Activated T-helper 9 cell treated with anti-CD3 and anti-CD28 coated beads, Interleukin-2, amount 50 U/mL, for 16 hours (primary cell): ENCODE measurements around the gene CTIF.

Experiments used
- DNase-seq: peaks from one replicate; pipeline ENCODE4 v3.0.0-alpha.2; 2020; ENCODE audit warnings: low read depth

CTIF gene

DNA sequence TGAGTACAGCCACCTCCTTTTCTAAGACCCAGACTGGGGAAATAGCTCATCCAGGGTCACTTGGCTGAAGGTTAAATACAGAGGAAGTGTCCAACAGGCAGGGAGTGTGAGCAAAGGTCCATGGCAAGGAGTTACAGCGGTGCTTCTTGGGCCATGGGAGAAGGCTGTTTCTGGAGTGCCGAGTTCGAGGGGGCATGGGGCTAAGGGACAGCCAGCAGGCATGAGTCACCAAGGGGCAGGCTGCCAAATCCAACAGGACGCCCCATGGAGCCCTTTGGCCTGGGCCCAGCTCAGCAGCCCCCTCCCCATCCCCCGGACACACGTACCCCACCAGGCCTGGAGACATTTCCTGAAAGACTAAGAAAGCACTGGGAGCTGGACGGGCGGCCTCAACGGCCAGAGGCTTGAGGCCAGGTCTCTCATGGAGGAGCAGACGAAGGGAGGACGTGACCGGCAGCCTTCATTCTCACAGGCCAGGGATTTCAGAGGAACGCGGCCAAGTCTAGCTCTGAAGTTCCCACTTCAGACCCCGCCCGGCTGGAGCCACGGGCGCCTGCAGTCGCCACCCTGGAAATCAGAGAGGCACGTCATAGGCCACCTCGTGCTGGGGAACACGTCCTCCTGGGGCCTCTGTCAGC is 251.5 kb downstream of the CTIF start:
- no peak for DNase-seq

DNA sequence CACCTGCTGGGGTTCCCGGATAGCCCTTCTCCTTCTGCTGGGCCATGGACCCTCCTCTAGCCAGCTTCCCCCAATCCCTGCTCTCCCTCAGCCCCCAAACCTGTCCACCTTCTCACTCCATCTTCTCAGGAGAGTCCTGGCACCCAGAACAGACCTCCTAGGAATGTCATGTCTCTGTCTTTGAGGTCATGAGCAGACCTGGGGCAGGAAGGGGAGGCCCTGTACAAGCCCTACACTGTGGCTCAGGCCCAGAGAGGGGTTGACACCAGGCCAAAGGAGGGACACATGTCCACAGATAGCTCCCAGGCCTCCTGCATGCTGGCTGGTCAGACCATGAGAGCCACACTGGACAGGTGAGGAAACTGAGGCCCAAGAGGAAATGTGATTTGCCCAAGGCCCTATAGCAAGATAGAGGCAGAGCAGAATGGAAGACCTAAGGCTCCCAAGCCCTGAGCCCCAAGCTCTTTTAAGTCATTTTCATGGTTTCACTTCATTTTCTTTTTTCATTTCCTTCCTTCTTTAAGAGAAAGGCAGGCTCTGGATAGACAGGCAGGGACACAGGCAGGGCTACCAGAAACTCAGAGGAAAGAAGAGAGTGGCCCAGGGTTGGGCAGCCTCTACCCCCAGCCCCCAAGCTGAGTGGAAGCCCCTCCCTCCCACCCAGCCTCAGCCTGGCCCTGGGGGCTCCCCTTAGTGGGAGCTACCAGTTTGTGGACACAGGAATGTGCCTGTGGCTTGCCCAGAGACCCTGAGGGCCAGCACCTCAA is 252.2 kb downstream of the CTIF start:
- no peak for DNase-seq

DNA sequence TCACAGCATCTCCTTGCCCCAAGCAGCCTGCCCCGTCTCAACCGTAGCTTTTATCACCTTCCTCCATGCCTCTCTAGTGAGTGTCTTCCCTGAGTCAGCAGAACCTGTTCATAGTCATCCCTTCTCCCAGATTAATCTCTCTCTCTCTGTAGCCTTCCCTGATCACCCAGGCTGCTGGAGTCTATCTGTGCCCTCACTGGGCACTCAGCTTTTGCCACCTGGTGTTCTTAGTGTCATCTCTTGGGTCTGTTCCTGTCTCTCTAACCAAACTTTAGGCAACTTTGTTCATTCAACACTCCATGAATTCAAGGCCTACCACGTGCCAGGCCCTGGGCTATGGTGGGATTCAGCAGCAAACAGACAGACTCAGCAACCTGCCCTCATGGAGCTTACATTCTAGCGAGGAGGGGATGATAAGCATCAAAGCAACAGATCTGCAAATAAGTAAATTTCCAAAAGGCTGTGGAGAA is 252.8 kb downstream of the CTIF start:
- no peak for DNase-seq

DNA sequence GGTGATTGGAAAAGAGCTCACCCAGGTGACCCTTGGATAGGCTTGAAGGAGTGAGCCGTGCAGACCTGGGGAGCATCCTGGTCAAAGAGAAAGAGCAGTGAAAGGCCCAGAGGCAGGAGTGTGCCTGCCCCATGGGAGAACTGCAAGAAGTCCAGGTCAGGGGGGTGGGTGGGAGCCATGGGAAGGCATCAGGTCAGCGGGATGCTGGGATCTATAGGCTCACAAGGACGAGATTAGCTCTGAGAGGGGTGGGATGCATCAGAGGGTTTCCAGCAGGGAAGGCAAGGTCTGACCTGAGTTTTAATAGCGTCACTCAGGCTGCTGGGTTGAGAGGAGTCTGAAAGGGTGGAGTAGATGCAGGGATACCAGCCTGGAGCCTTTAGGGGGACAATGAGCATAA is 253.3 kb downstream of the CTIF start:
- no peak for DNase-seq

DNA sequence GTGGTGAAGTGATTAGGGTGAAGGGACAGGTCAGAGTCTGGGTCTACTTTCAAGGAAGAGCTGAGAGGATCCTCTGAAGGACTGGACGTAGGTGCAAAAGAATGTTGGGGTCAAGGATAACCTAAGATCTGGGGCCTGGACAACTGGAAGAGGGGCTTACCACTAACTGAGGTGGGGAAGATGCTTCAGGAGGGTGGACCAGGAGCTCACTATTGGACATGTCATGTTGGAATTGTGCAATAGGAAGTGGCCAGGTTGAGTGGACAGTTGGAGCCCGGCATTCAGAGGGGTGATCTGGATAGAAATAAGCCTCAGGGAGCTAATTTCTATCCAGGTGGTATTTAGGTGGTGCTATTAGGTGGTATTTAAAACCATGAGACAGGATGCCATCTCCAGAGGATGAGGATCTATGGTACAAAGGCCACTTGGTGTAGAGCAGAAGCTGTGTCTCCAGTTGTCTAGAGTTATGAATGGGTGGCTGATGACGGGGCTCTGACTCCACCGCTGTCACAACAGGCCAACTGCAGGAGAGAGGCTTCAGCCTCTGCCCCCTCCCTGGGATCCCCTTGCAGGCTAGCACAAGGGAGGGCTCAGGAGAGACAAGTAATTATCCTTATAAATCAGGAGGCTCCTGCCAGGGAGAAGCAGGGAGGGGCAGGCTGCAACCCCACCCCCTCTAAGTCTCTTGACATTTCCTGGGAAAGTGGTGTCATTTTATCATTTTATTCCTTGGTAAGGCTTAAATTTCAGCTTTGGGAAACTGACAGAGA is 254.0 kb downstream of the CTIF start:
- DNase-seq: no peak

DNA sequence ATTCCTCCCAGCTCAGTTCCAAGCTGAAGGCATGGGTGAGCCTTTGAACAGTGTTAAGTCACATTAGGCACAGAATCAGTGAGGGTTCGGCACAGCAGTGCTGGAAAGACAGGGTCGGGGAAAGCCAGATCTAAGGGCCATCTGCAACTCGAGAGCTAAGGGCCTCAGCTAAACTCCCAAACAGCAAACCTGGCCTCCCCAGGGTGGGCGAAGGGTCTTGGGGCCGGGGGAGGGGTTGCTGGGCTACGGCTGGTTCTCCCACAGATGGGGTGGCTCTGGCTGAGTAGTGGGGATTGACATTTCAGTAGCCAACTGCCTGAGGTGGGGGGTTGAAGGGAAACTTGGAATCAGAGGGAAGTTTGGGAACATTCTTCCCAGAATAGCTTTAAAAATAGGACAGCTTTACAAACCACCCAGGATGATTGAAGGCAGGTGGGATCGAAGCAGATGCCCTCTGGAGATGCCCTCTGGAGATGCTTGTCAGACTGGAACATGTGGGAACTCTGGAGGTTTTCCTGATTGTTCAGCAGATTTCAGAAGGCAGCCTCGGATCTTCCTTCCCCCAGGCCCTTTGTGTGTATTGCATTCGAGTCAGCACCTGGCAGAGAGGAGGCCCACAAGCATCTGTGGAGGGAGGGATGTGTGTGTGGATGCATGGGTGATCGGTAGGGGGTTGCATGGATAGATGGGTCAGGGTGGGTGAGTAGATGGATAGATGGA is 255.6 kb downstream of the CTIF start:
- DNase-seq: no peak

DNA sequence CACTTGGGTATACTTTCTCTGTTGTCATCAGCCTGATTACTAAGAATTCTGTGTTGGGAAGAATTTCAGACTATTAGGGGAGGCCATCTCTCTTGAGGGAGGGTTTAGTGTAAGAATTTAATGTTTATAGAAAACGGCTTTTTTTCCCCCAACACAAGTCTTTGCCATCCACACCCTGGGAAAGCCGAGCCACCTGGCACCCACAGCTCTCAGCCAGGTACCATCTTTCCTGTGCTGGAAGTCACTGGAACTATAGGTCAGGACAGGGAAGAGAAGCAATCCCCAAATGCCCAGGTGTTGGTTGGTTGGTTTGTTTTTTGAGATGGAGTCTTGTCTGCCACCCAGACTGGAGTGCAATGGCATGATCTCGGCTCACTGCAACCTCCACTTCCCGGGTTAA is 256.9 kb downstream of the CTIF start:
- no peak for DNase-seq

DNA sequence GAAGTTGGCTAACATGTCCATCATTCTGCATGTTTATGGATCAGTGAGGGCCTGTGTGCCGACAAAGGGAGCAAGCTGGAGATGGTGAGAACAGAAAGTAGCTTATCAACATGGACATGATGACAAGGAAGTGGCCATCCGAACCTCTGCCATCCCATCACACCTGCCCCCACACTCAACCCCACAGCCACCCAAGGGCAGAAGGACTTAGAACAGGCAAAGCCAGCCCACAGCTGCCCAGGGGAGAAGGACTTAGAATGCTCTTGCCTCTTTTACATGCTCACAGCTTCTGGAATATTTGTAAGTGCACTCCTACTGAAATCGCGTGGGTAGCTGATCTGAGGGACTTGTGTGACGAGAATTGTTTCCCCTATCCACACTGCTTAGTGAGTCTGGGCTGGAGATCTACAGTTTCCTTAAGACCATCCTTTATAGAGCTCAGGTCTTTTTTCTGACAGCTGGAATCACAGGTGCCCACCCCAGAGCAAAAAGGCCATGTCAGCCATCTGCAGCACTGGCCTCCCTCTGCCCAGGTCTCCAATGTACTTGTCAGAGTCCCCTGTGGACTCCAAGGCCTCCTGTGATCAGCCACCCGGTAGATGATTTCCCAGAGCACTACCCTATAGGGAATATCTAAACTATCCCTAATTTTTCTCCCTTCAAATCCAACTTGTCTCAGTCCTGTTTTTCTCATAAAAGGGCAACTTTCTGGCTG is 257.8 kb downstream of the CTIF start:
- no peak for DNase-seq

DNA sequence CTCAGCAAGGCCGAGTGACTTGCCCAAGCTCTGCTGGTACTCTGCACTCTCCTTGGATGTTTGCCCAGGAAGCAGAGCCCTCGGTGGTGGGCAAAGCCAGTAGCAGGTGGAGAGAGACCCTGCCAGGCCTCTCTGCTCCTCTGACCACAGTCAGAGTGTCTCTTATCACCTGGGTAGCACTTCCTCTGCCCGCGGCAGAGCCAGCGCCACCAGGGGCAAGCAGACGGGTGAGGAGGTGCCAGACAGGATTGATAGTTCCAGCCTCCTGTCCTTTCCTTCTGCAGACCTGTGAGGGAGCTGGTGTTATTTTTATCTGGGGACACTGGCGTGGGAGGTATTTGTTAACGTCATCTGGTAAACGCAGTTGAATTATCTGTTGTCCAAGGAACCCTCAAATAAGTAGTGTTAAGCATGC is 259.0 kb downstream of the CTIF start:
- DNase-seq: no peak

DNA sequence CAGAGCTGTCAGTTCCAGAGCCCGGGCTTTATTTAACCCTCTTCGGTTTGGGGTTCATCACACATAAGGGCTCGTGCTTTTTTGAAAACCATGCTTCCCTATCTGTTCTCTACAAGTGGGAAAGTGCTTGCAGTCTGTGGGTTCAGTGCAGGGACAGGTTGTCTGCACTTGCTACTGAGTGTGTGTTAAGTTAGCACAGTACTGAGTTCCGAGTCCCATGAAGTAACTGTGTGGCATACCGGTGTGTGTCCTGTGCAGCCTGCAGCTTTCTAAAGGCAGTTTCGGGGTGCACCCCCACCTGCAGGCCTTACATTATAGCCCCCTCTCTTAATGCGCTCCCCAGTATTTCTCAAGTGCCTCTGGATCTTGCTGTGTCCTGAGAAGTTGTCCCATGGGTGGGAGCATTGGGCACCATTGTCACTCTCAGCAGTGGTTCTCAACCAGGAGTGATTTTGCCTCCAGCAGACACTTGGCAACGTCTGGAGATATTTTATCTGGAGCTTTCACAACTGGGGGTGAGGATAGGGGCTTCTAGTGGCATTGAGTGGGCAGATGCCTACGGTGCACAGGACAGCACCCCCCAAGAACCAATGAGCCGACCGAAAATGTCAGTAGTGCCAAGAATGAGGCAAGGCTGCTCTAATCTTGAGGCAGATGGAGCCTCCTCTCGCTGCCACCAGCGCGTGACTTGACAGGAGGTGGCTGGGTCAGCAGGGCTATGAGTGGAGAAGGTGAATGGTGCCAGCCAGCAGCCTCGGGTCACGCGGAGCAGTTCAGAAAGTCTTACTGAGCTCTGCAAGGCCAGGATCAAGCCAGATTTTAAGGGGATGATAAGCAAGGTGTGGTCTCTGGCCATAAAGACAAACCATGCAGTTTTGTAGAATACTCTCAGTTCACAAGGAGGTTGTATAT is 259.8 kb downstream of the CTIF start:
- no peak for DNase-seq

DNA sequence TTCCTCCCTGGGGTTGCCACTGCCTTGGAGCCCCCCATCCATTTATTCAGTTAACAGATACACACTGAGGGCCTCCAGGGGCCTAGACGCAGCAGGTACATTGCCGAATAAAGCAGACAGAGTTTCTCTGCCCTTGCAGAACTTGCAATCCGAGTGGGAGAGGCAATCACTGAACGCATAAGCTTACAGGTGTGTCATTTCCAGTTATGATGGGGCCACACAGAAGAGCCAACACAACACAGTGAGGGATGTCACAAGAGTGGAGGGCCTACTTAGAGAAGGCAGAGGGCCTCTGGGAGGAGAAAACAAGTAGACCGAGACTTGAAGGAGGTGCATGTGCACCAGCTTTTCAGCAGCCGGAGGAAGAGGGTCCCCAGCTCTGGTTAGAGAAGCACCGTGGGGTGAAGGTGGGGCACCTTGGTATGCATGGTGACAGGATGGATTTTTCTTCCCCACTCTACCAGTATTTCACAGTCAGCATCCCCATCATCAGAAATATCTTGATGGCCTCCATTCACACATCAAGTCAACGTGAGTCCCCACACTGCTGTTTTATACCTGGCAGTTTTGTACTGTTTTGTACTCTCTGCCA is 261.0 kb downstream of the CTIF start:
- DNase-seq: no peak

DNA sequence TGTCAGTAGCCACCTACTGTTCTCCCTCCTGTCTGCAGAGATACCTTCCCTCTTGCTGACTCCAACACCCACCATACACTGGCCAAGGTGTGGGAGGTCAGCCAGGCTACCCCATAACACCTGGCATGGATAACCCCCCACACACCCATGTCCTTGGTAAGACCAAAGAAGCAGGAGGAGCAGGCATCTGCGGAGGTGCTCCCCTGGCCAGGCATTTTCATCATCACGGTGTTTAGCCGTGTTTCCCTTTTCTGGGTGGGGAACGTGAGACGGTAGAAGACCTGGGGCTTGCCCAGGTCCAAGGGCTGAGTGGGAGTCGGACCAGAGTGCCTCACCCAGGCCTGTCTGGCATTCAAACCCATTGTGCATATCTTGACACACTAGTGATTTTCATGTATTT is 261.6 kb downstream of the CTIF start:
- DNase-seq: no peak

DNA sequence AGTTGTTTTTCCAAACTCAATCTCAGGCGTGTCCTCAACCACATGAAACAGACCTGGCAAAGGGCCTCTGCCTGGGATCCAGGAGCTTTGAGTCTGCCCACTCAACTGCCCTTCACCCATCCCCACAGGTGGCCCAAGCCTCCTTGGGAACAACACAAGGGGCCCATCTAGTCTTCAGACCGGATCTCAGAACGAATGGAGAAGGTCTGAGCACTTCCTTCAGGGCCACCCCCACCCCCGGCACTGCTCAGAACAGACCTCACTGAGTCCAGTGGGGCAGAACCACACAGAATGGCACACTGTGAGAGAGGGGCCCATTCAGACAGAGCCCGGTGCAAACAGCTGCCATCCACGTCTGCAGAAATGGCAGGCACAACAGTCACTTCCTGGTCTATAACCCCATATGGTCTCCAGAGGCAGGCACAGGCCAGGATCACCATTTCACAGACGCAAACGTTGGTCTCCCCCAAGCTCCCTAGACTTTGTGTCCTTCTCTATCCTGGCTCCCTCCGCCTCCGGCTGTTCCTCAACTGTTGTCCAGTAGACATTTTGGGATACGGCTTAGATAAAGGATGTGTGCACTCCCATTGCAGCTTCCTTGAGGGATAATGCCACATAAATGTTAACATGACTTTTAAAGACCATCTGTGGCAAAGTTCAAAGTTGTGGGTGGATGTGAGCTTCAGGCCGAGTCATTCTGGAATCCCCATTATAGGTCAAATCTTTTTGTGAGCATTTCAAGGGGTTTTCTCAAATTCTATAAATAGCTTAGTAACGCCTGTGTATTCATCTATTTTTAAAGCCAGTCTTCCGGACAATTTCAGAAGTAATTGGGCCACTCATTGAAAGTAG is 262.3 kb downstream of the CTIF start:
- no peak for DNase-seq

DNA sequence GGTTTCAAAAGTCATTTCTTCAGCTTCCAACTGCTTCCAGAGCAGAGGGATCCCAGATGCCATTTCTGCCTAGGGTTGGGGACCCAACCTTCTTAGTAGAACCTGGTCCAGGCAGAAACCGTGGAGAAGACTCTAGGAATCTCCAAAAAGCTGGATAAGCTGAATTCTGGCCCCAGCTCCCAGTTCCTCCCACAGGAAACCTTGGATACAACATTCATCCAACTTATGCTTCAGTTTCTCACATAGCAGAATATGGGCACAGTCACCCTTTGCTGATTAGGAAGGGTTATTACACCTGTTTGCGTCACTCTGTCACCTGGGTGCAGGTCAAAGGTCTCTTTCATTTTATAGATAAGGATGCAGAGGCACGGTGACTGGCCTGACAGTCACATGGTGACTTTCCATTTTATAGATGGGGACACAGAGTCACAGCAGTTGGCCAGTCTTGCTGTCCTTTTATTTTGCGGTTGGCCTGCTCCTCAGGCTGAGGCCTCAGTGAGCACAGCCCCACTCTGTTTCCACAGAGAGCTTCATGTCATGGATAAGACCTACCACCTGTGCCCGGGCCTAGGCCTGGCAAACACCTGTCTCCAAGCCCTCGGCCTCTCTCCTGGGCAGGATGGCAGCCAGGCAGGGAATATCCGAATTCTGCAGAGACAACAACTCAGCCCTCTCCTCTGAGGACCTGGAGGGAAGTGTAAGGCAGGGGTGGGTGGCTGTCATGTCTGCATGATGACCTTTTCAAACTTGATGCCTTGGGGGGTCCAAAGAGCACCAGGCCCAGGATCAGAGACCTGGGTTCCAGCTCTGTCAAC is 263.1 kb downstream of the CTIF start:
- no peak for DNase-seq

DNA sequence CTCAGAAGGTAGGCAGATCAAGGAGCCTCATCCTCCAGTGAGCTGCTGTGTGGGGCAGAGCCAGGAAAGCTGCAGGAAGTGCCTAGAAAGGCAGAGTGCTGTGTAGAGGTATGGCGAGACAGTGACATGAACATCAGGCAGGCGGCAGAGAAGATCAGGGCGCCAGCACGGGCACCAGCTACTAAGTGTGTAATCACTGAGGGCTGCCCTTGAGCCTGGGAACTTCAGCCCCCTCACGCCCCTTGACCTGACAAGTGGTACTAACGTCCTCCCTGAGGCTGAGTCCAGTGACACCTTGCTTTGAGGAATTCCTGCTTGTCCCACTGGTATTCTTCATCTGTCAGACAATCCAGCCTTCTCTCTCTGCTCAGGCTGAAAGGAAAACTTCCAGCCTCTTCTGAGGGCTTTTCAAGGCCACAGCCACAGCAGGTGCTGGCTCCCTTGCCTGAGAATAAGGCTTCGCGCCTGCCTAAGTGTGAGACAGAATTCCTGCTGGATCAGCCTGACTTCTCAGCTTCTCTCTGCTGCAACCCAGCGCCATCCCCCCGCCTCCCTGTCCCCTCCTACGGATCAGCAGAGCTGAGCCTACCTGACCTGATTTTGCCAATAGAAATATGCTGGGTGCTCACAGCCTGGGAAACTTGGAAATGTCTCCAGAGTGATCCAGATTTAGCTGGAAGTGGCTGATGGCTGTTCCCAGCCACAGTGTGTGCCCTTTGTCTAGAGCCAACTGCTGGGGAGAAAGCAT is 263.9 kb downstream of the CTIF start:
- DNase-seq: no peak

DNA sequence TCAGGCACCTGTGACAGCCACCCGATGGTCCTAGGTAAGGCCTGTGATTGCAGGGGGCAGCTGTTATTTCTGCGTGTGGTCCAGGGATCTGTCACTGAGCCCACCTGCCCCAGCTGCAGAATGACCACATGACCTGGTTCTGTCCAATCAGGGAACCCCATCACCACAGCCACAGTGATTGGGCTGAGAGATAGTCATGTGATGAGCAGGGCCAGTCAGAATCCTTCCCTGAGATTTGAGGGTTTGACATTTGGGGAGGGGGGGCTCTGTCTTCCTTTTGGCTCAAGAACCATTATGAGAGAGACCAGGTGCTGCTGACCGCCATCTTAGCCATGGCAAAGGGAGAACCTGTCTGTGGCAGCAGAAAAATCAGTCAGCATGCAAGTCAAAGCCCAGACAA is 264.7 kb downstream of the CTIF start:
- DNase-seq: no peak

DNA sequence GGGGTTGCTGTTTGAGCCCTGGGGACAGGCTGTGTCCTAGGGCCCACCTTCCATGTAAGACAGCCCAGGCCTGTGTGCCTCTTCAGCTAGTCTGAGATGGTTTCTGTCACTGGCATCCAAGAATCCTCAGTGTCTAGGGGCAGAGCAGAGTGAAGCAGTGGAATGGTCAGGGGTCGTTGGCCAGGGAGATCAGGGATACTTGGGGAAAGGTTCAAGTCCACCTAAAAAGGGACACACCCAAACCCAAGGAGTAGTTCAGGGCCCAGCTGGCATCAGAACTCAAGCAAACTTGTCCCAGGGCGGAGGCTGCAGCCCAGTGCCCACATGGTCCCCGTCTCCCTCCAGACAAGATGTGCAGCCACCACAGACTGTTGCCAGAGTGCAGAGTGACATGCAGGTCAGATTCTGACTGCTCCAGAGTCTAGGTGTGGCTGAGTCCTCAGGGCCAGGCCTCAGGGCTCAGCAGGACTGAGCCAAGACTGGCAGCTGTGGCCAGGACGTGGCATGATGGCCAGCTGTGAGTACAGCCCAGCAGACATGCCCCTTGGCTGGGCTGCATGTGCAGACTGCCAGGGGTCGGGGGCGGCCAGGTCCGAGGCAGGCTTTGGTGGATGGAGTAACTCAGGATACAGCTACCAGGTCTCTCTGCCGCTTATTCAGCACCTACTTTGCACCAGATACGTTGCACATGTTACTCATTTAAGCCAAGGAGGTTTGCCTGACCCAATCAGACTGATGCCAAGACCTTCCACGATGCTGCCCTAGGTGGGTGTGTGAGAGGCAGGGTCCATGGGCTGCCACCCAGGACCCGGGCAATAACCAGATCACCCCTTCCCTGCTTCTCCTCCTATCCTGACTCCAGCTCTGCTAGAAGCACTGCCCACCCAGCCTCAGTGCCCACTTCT is 265.4 kb downstream of the CTIF start:
- DNase-seq: no peak
